ENCODE data around the gene GPRIN3.

Gene GPRIN3

GRCh38 chr4:89307446-89308160 lies at the start of gene GPRIN3:
Gene GPRIN3, minus strand, starts transcription at chr4:89307800. Its CDS starts 57,690 bp downstream, at chr4:89250110.
- peak within 1 kb of the TSS; percentile 84 for H3K4me3 Mint-ChIP-seq
- no peaks in the 10 kb centered on the region for H3K9me3 Mint-ChIP-seq
- peak; percentile 24 for TF ChIP-seq CTCF (IDR thresholded peaks at IDR 0.05)
- no peak within 1 kb of the TSS for H3K27ac Mint-ChIP-seq
- DNase-seq, result peak; percentile 80
- H3K36me3 Mint-ChIP-seq (ENCODE audit: low read depth), result no peaks in the 10 kb centered on the region
- H3K4me1 Mint-ChIP-seq, result peaks cover 7% of the 10 kb centered on the region
- H3K27me3 Mint-ChIP-seq (ENCODE audit: low read depth, poor library complexity), result peaks cover 44% of the 10 kb centered on the region

- TF ChIP-seq CTCF (IDR thresholded peaks at IDR 0.05), result no peak
- Mint-ChIP-seq H3K4me1 (no peaks in the 10 kb centered on the region), H3K27me3 (ENCODE audit: low read depth, poor library complexity) (no peaks in the 10 kb centered on the region), H3K36me3 (ENCODE audit: low read depth) (no peaks in the 10 kb centered on the region), H3K4me3 (no peak overlapping the region), H3K27ac (no peak overlapping the region), H3K9me3 (no peaks in the 10 kb centered on the region)
- DNase-seq, result no peak
These were observed 49.7 kb upstream of the GPRIN3 start for GRCh38 chr4:89357340-89357739.

GRCh38 chr4:89356086-89356485 lies 48.5 kb upstream of the GPRIN3 start:
- TF ChIP-seq CTCF (IDR thresholded peaks at IDR 0.05), result no peak
- Mint-ChIP-seq H3K9me3 (no peaks in the 10 kb centered on the region), H3K4me3 (no peak overlapping the region), H3K27ac (no peak overlapping the region), H3K36me3 (ENCODE audit: low read depth) (no peaks in the 10 kb centered on the region), H3K27me3 (ENCODE audit: low read depth, poor library complexity) (no peaks in the 10 kb centered on the region), H3K4me1 (no peaks in the 10 kb centered on the region)
- DNase-seq, result no peak

GRCh38 chr4:89353514-89353913 lies 45.9 kb upstream of the GPRIN3 start:
- peaks cover 19% of the 10 kb centered on the region for H3K9me3 Mint-ChIP-seq
- H3K27ac Mint-ChIP-seq, result no peak overlapping the region
- no peak for DNase-seq
- no peak overlapping the region for H3K4me3 Mint-ChIP-seq
- no peak for TF ChIP-seq CTCF (IDR thresholded peaks at IDR 0.05)
- no peaks in the 10 kb centered on the region for H3K36me3 Mint-ChIP-seq (ENCODE audit: low read depth)
- H3K4me1 Mint-ChIP-seq, result no peaks in the 10 kb centered on the region
- no peaks in the 10 kb centered on the region for H3K27me3 Mint-ChIP-seq (ENCODE audit: low read depth, poor library complexity)

- Mint-ChIP-seq H3K9me3 (peaks cover 27% of the 10 kb centered on the region), H3K27me3 (ENCODE audit: low read depth, poor library complexity) (no peaks in the 10 kb centered on the region), H3K36me3 (ENCODE audit: low read depth) (peaks cover 5% of the 10 kb centered on the region), H3K4me1 (no peaks in the 10 kb centered on the region), H3K27ac (no peak overlapping the region), H3K4me3 (no peak overlapping the region)
- no peak for TF ChIP-seq CTCF (IDR thresholded peaks at IDR 0.05)
- DNase-seq, result no peak
These were observed 44.9 kb upstream of the GPRIN3 start for GRCh38 chr4:89352541-89352940.

- TF ChIP-seq CTCF (IDR thresholded peaks at IDR 0.05), result no peak
- no peaks in the 10 kb centered on the region for H3K4me1 Mint-ChIP-seq
- H3K4me3 Mint-ChIP-seq, result no peak overlapping the region
- no peak for DNase-seq
- H3K27me3 Mint-ChIP-seq (ENCODE audit: low read depth, poor library complexity), result no peaks in the 10 kb centered on the region
- H3K9me3 Mint-ChIP-seq, result peaks cover 39% of the 10 kb centered on the region
- peaks cover 12% of the 10 kb centered on the region for H3K36me3 Mint-ChIP-seq (ENCODE audit: low read depth)
- no peak overlapping the region for H3K27ac Mint-ChIP-seq
These were observed 43.6 kb upstream of the GPRIN3 start for GRCh38 chr4:89351201-89351600.
